Measurements from ENCODE around the gene TSSK2.

The TSSK2 gene

DNA sequence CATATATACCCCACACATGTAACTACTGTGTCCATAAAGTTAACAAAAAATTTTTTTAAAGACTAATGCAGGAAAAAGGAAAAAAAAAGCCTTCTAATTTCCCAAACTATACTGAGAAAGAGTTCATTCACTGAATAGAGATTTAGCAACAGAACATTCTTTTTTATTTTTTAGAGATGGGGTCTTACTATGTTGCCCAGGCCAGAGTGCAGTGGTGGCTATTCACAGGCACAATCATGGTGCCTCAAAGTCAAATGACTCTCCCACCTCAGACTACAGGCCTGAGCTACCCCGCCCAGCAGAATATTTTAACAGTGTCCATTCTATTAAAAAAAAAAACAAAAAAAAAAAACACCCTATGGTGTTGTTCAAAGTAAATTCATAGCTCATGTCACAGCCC lies 34.6 kb upstream of the TSSK2 start:
- DNase-seq (ENCODE audit: low read depth) = no peak
- TF ChIP-seq, protein P1, sequence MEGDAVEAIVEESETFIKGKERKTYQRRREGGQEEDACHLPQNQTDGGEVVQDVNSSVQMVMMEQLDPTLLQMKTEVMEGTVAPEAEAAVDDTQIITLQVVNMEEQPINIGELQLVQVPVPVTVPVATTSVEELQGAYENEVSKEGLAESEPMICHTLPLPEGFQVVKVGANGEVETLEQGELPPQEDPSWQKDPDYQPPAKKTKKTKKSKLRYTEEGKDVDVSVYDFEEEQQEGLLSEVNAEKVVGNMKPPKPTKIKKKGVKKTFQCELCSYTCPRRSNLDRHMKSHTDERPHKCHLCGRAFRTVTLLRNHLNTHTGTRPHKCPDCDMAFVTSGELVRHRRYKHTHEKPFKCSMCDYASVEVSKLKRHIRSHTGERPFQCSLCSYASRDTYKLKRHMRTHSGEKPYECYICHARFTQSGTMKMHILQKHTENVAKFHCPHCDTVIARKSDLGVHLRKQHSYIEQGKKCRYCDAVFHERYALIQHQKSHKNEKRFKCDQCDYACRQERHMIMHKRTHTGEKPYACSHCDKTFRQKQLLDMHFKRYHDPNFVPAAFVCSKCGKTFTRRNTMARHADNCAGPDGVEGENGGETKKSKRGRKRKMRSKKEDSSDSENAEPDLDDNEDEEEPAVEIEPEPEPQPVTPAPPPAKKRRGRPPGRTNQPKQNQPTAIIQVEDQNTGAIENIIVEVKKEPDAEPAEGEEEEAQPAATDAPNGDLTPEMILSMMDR (IDR thresholded peaks at IDR 0.05; ENCODE audit: low read length, missing control alignments) = no peak
- no peak overlapping the region for H3K4me3 ChIP-seq (replicated peaks; ENCODE audit: low read depth, low read length)

DNA sequence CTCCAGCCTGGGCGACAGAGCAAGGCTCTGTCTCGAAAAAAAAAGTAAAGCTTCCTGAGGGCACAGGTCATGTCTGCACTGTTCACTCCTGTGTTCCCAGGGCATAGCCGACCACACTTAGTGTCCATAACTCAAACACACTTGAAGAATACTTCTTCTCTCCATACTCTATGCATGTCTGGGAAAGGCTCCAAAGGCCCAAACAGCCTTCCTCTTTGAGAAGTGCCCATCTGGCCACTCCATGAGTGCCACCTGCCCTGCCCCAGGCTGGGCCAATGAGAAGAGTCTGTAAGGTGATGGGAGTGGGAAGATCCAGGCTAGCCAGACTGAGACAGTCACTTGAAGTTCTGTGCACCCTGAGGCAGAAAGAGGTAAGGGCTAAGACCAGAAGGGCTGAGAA lies 33.6 kb upstream of the TSSK2 start:
- no peak overlapping the region for H3K4me3 ChIP-seq (replicated peaks; ENCODE audit: low read depth, low read length)
- DNase-seq (ENCODE audit: low read depth) = no peak
- TF ChIP-seq, protein P1 (IDR thresholded peaks at IDR 0.05; ENCODE audit: low read length, missing control alignments) = no peak

DNA sequence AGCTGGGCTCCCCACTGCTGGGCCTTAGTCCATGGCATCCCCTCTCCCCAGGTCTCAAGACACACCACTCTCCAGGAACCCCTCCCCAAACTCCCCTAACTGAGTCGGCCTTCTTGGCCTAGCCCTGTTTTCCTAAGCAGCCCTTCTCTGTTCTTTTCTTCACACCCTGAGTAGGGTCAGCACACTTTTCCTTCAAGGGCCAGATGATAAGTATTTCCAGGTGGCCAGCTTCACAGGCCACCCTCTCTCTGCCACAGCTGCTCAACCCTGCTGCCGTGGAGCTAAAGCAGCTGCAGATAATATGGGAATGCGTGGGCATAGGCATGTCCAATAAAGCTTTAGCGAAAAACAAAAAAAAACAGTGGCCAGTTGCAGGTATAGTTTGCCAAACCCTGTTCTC lies 33.0 kb upstream of the TSSK2 start:
- DNase-seq (ENCODE audit: low read depth) = no peak
- H3K4me3 ChIP-seq (replicated peaks; ENCODE audit: low read depth, low read length) = no peak overlapping the region
- TF ChIP-seq, protein P1 (IDR thresholded peaks at IDR 0.05; ENCODE audit: low read length, missing control alignments) = no peak

DNA sequence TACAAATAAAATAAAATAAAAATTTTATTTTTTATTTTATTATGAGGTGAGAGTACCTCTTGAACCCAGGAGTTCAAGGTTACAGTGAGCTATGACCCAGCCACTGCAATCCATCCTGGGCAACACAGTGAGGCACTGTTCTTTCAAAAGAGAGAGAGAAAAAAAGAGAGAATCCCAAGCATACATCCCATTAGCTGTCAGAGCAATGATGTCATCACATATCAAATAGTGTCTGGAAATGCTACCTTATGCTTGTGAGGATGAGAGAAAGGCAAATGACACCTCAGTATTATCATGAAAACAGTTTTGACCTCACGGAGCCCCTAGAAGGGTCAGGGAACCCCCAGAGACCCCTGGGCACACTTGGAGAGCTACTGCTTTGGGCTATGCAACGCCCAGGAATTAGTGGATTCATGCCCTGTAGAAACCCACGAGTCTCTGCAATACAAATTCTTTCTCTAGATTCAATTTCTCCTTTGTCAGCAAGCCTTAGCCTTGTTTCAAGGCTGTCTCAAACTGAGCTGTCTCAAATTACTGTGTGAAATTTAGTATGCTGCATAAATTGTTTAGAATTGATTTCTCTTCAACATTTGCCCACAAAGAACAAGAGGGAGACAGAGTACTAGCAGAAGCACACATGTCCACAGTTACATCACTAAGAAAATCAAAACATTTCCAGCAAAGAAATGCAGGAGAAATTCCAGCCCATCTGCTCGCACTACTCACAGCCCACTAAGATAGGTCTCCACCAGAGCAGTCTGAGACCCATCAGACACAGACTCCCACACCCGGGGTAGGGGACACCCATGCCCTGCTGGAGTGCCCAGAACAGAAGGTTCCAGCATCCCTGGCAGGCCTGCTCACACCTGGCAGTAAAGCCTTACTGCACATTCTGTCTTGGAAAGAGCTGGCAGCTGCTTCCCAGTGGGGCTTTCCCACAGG lies 27.0 kb upstream of the TSSK2 start:
- H3K4me3 ChIP-seq (replicated peaks; ENCODE audit: low read depth, low read length) = no peak overlapping the region
- TF ChIP-seq, protein P1 (IDR thresholded peaks at IDR 0.05; ENCODE audit: low read length, missing control alignments) = no peak
- DNase-seq (ENCODE audit: low read depth) = no peak

DNA sequence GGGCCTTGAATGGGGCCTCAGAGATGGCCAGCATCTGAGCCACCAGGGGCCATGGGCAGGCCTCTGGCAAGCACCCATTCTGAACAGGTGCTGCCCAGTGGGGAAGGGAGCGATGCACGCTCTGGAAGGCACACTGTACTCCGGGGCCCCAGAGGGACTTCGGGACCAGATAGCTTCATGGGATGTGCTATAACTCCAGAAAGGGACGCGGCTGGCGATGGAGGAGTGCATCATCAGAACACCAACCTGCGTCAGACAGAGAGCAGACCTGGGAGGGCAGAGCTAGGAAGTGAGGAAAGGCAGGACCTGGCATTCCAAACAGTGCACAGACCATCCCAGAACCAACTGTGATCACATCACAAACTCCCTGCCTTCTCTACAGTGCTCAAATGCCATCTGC lies 25.7 kb upstream of the TSSK2 start:
- no peak for DNase-seq (ENCODE audit: low read depth)
- no peak overlapping the region for H3K4me3 ChIP-seq (replicated peaks; ENCODE audit: low read depth, low read length)
- TF ChIP-seq, protein P1 (IDR thresholded peaks at IDR 0.05; ENCODE audit: low read length, missing control alignments) = no peak

DNA sequence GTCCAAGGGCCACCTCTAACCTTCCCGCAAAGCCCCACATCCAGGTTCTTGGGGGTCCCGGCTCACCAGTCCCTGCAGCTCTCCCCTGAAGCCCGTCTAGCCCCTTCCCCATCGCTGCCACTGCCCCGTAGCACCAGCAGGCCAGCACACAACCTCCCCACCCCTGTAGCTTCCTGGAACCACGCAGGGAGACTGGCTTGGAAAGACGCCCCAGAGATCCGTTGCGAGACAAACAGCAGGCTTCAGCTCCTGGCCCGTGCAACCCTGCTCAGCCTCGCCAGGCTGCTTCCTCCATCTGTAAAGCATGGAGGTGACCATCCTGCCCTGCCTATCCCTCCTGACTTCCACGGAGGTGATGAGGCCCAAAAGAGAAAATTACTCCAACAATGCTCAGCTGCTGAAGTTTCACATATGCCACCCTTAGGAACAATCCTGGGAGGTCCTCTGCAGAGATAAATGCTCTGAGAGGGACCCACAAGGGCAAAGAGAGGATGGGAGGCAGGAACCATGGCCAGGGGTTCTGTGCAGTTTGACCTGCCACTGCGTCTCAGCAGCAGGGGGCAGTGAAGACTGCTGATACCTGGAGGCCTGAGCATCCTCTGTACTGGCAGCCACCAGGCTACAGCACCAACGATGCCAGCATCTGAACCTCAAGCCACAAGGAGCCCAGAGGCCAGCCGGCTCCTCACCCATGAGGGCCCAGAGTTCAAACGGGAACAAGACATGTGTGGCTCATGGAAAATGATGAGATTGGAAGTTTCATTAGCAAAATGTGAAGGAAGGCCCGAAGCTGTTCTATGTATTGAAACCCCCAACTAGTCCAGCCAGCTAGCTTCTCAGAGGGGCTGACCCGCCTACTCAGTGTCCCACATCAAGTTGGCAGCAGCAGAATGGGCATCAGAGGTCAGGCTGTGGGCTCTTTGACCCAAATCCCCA lies 25.0 kb upstream of the TSSK2 start:
- no peak overlapping the region for H3K4me3 ChIP-seq (replicated peaks; ENCODE audit: low read depth, low read length)
- TF ChIP-seq, protein P1 (IDR thresholded peaks at IDR 0.05; ENCODE audit: low read length, missing control alignments) = peak; percentile 28
- DNase-seq (ENCODE audit: low read depth) = no peak

Measured in fibroblast of pulmonary artery (primary cell).